K562 (cell line): Measurements from ENCODE around the gene MLLT6. TPM values are rescaled to one million over a fixed set of nuclear protein-coding genes. Genes with fewer than 3 reads are reported as not detected.
A peak's percentile ranks its signal among the peaks of the same experiment; 100 is the strongest.

Source experiments
- ATAC-seq: fragments of 200-7000 bp; cut with Tn5 transposase; 3 replicates; pipeline ENCODE4 v1.9.1; 2020; ENCODE audit warnings: moderate library complexity
- BruUV-seq: library from RNA; stranded (reverse); fragments of 400-500 nt; replicated peaks from 2 replicates; lab custom pipeline; 2021; lab: Mats Ljungman, UMichigan
- CTCF ChIA-PET: fragments of 300-600 bp; formaldehyde crosslinking; extraction: SDS; loops from one replicate; lab custom pipeline; 2021; ENCODE audit warnings: low intra/inter-chr PET ratio; lab: Yijun Ruan, JAX
- POLR2A ChIA-PET: fragments of 300-600, 350-650 bp; sonication (Branson Sonifier 250); formaldehyde crosslinking; extraction: SDS; loops from one replicate; lab custom pipeline; 2021; ENCODE audit warnings: antibody characterized with exemption, inconsistent platforms; lab: Yijun Ruan, JAX
- DNase-seq, 4 experiments: peaks; one replicate each; pipeline versions ENCODE4 v3.0.0 to v3.0.0-alpha.2; 2011 to 2018; ENCODE audit warnings: low spot score in 3 of 4, mixed read lengths in 3 of 4; ENCODE audit errors: extremely low read depth in 1 of 4
- FAIRE-seq: peaks from 2 replicates; lab custom pipeline; 2011; peaks lifted over from hg19 to GRCh38; lab: Jason Lieb, UNC
- H2AFZ ChIP-seq: 2 replicates; pipeline ENCODE4 v1.6.0; 2011; ENCODE audit warnings: low read depth, low read length, control low read depth, inconsistent platforms
- H3K27ac ChIP-seq: fragments of 200-600 bp; 3 replicates; pipeline ENCODE4 v1.8.0; 2011; ENCODE audit warnings: low read depth, mild to moderate bottlenecking, control low read depth, inconsistent platforms, low read length, moderate library complexity, mixed read lengths; ENCODE audit errors: extremely low read depth
- H3K27me3 ChIP-seq, 2 experiments: fragments of 300-600 bp in 1 of 2; 2 replicates in 1 of 2; 3 replicates in 1 of 2; pipeline versions ENCODE4 v1.6.0 to v1.8.0; 2011; ENCODE audit warnings: inconsistent platforms in 2 of 2, low read length in 2 of 2, mild to moderate bottlenecking in 1 of 2, mixed read lengths in 1 of 2, moderate library complexity in 1 of 2; ENCODE audit not compliant: control insufficient read depth in 2 of 2, insufficient read depth in 2 of 2
- H3K36me3 ChIP-seq: fragments of 300-600 bp; 3 replicates; pipeline ENCODE4 v1.8.0; 2011; ENCODE audit warnings: mild to moderate bottlenecking, low read length, inconsistent platforms; ENCODE audit not compliant: control insufficient read depth, insufficient read depth
- H3K4me1 ChIP-seq, 2 experiments: fragments of 200-600 bp in 1 of 2; replicated peaks in 1 of 2; 2 replicates in 1 of 2; 3 replicates in 1 of 2; pipeline versions ENCODE4 v1.5.1 to v1.8.0; 2011; ENCODE audit warnings: inconsistent platforms in 2 of 2, low read length in 2 of 2, mild to moderate bottlenecking in 1 of 2, mixed read lengths in 1 of 2, moderate library complexity in 1 of 2; ENCODE audit not compliant: control insufficient read depth in 2 of 2, insufficient read depth in 2 of 2
- H3K4me2 ChIP-seq: 2 replicates; pipeline ENCODE4 v1.6.1; 2011; ENCODE audit warnings: low read length, control low read depth, inconsistent platforms, mixed read lengths; ENCODE audit not compliant: insufficient read depth
- H3K4me3 ChIP-seq: fragments of 200-600 bp; sonication (generic), shearing (Covaris generic); 2 replicates; pipeline ENCODE4 v1.5.1; 2016; ENCODE audit warnings: control low read depth, inconsistent platforms
- H3K79me2 ChIP-seq: fragments of 200-600 bp; 3 replicates; pipeline ENCODE4 v1.8.0; 2011; ENCODE audit warnings: low read length, inconsistent platforms; ENCODE audit not compliant: control insufficient read depth, insufficient read depth
- H3K9ac ChIP-seq, 2 experiments: 2 replicates each; pipeline versions ENCODE4 v1.6.0 to v1.6.1; 2011; ENCODE audit warnings: low read depth in 2 of 2, low read length in 2 of 2, control low read depth in 1 of 2, inconsistent platforms in 1 of 2, mild to moderate bottlenecking in 1 of 2, mixed read lengths in 1 of 2; ENCODE audit not compliant: insufficient read depth in 1 of 2
- H3K9me1 ChIP-seq: one replicate; pipeline ENCODE4 v1.6.0; 2011; ENCODE audit warnings: inconsistent platforms, mild to moderate bottlenecking, low read length, moderate library complexity; ENCODE audit not compliant: control insufficient read depth, insufficient read depth
- H3K9me3 ChIP-seq: replicated peaks from 2 replicates; pipeline ENCODE4 v1.5.1; 2011; ENCODE audit warnings: low read depth, low read length, inconsistent platforms; ENCODE audit not compliant: control insufficient read depth, insufficient read depth
- H4K20me1 ChIP-seq: replicated peaks from 2 replicates; pipeline ENCODE4 v1.6.1; 2011; ENCODE audit warnings: low read length, inconsistent platforms, mixed read lengths; ENCODE audit not compliant: control insufficient read depth, insufficient read depth
- ARNT ChIP-seq, 2 experiments: fragments of 450-650 bp; IDR thresholded peaks; 2 replicates each; pipeline ENCODE4 v1.6.1; 2016; ENCODE audit warnings: mild to moderate bottlenecking in 1 of 2
- CHD1 ChIP-seq: fragments of 200-600 bp; sonication (generic); IDR thresholded peaks from one replicate; pipeline ENCODE4 v1.6.1; 2012; ENCODE audit warnings: mild to moderate bottlenecking, moderate library complexity, low read length, inconsistent platforms
- EP400 ChIP-seq: fragments of 450-650 bp; IDR thresholded peaks from 2 replicates; pipeline ENCODE4 v1.6.1; 2017; ENCODE audit warnings: antibody characterized with exemption, mild to moderate bottlenecking, moderate library complexity
- GABPA ChIP-seq: fragments of 200-800 bp; sonication (Bioruptor generic); conservative IDR thresholded peaks from 2 replicates; pipeline ENCODE4 v1.6.1; 2016; ENCODE audit warnings: low read depth, missing genetic modification characterization, missing compliant biosample characterization
- GABPB1 ChIP-seq: sonication (generic); formaldehyde crosslinking; IDR thresholded peaks from 2 replicates; pipeline ENCODE4 v1.8.0; 2022; ENCODE audit warnings: mild to moderate bottlenecking, missing genetic modification reagents
- HMGN3 ChIP-seq: IDR thresholded peaks from 2 replicates; pipeline ENCODE4 v1.6.1; 2011; ENCODE audit warnings: borderline replicate concordance, low read depth, mild to moderate bottlenecking, mixed read lengths, low read length; ENCODE audit not compliant: insufficient read length; ENCODE audit errors: extremely low read depth
- NFXL1 ChIP-seq: fragments of 450-650 bp; formaldehyde crosslinking; IDR thresholded peaks from 2 replicates; pipeline ENCODE4 v1.4.0; 2021; ENCODE audit warnings: mild to moderate bottlenecking
- OTX1 ChIP-seq: fragments of 450-650 bp; formaldehyde crosslinking; IDR thresholded peaks from 2 replicates; pipeline ENCODE4 v1.4.0; 2022; ENCODE audit warnings: mild to moderate bottlenecking
- SIN3A ChIP-seq, 2 experiments: fragments of 150-350 bp in 1 of 2; IDR thresholded peaks; 2 replicates each; pipeline ENCODE4 v1.6.1; 2011 to 2016; ENCODE audit warnings: borderline replicate concordance in 2 of 2, low read depth in 2 of 2, low read length in 2 of 2, mild to moderate bottlenecking in 2 of 2, moderate library complexity in 2 of 2; ENCODE audit not compliant: control insufficient read depth in 1 of 2
- SMAD4 ChIP-seq: fragments of 250-450 bp; sonication (Bioruptor Pico); conservative IDR thresholded peaks from 2 replicates; pipeline ENCODE4 v1.8.0; 2021; ENCODE audit warnings: inconsistent platforms, mild to moderate bottlenecking, moderate library complexity
- ZHX1 ChIP-seq: fragments of 150-350 bp; conservative IDR thresholded peaks from 2 replicates; pipeline ENCODE4 v1.6.1; 2014; ENCODE audit warnings: low read length
- ZNF764 ChIP-seq: fragments of 250-450 bp; sonication (Bioruptor Pico); IDR thresholded peaks from 2 replicates; pipeline ENCODE4 v1.4.0; 2020; ENCODE audit warnings: low read depth, mild to moderate bottlenecking, moderate library complexity
- WGBS: fragments of 100-300 bp; shearing (Covaris generic); methylation state at CpG from one replicate; pipeline ENCODE4 v1.1.6; 2016; ENCODE audit warnings: low coverage, mixed read lengths; ENCODE audit not compliant: insufficient coverage; ENCODE audit errors: missing lambda C conversion rate; 5-methylcytosine and 5-hydroxymethylcytosine counted together
- in situ Hi-C: fragments of 300-500 bp; cut with MboI; formaldehyde crosslinking; loops from 4 replicates; pipeline ENCODE4 v1.15.0; 2018; ENCODE audit warnings: inconsistent platforms, mixed read lengths
- intact Hi-C: fragments of 100-400 bp; cut with micrococcal nuclease; formaldehyde crosslinking; loops from 2 replicates; pipeline ENCODE4 v1.14.2; 2022
- polyA plus RNA-seq, 8 experiments: library from polyadenylated mRNA; depleted of rRNA in 4 of 8; stranded (reverse) in 5 of 8; unstranded in 3 of 8; fragments of >200 nt; fragmentation: Nextera tagmentation in 2 of 8; fragmentation: Illumina TruSeq in 1 of 8; extraction: Ambion mirVana in 2 of 8; extraction: Trizol in 1 of 8; gene quantifications; 2 replicates each; pipeline versions ENCODE4 v1.2.1 to v1.2.3, GENCODE V29; 2011 to 2014; ENCODE audit warnings: inconsistent platforms in 1 of 8, missing spikeins in 1 of 8
- total RNA-seq, 7 experiments: library from RNA; depleted of rRNA in 6 of 7; stranded (reverse); fragments of >200 nt in 6 of 7; fragmentation: Illumina TruSeq in 2 of 7; extraction: Trizol in 2 of 7; gene quantifications; 2 replicates each; pipeline versions ENCODE4 v1.2.1 to v1.2.3, GENCODE V29; 2011 to 2021; ENCODE audit warnings: low replicate concordance in 1 of 7
- TF ChIP-seq, protein P1 (sequence below): sonication (generic); formaldehyde crosslinking; IDR thresholded peaks from 2 replicates; pipeline ENCODE4 v1.8.1; 2023; ENCODE audit warnings: mild to moderate bottlenecking, missing genetic modification reagents

The MLLT6 gene
- total and polyA plus RNA-seq, 9 of the 15 experiments (the other 6 are each of a cell fraction or from before 2014, with no cell fraction given) = 3.1 to 71.7 (median 30.0) TPM

DNA sequence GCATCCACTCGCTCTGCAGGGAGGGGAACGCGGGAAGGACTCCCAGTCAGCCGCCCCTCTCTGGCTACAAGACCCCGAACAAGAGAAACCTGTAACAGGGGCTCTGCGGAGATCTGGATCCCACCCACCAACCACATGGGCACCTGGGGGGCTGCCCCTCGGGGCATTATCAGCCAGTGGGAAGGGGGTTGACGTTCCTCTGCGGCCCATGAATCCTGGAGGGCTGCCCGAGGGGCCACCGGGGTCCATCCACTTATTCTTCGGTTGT lies 44.9 kb downstream of the MLLT6 start:
- Histone ChIP-seq H3K27ac (peak overlapping the region; percentile 86), H3K9ac (peak overlapping the region; percentile 90 to 92), H3K36me3 (peaks cover 14% of the 10 kb centered on the region), H3K9me1 (peaks cover 4% of the 10 kb centered on the region), H3K79me2 (peaks cover 88% of the 10 kb centered on the region), H3K9me3 (no peaks in the 10 kb centered on the region), H3K4me1 (peaks cover 24 to 61% of the 10 kb centered on the region in 2 experiments), H3K4me3 (peak overlapping the region; percentile 74), H4K20me1 (peaks cover 9% of the 10 kb centered on the region), H3K27me3 (no peaks in the 10 kb centered on the region)
- intact Hi-C loops (loop anchor here (5.0 to 10.0 kb wide), 4 partner anchors 48 to 405 kb away; partner anchors contain the start of genes PLXDC1 and RPL23), in situ Hi-C loops (no loop called here)
- TSS peak; percentile 38 for BruUV-seq
- ATAC-seq (no peak), FAIRE-seq (no peak), DNase-seq (no peak)
- POLR2A ChIA-PET = interaction anchor here (0.8 to 1.1 kb wide), 2 partner anchors 18 to 173 kb away, joined by 3 to 4 read pairs; no protein-coding TSS in a partner anchor
- WGBS = 0% methylated on average over 11 of the region's 12 CpGs
- TF ChIP-seq, protein P1, sequence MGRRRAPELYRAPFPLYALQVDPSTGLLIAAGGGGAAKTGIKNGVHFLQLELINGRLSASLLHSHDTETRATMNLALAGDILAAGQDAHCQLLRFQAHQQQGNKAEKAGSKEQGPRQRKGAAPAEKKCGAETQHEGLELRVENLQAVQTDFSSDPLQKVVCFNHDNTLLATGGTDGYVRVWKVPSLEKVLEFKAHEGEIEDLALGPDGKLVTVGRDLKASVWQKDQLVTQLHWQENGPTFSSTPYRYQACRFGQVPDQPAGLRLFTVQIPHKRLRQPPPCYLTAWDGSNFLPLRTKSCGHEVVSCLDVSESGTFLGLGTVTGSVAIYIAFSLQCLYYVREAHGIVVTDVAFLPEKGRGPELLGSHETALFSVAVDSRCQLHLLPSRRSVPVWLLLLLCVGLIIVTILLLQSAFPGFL = 0 out of 2 replicates have a peak, but pooled peaks have one; percentile 67
- TF ChIP-seq SIN3A (IDR thresholded peaks at IDR 0.05; ENCODE audit: borderline replicate concordance in 2 of 2, control insufficient read depth in 1 of 2, low read depth in 2 of 2, low read length in 2 of 2) (0 out of 4 replicates have a peak, but pooled peaks of 1 of the 2 experiments have one; percentile 11), GABPB1 (CRISPR knock-in tag) (0 out of 2 replicates have a peak, but pooled peaks have one; percentile 3), GABPA (tag) (peak; percentile 41), EP400 (peak; percentile 30; the same call in 1 of the 2 replicates), ZHX1 (no peak), SMAD4 (CRISPR knock-in tag) (0 out of 2 replicates have a peak, but pooled peaks have one; percentile 1), HMGN3 (peak; percentile 8), OTX1 (CRISPR knock-in tag) (0 out of 2 replicates have a peak, but pooled peaks have one; percentile 22), ZNF764 (CRISPR knock-in tag) (no peak), CHD1 (peak; percentile 66), ARNT (IDR thresholded peaks at IDR 0.05) (0 out of 4 replicates have a peak, but pooled peaks of 1 of the 2 experiments have one; percentile 4), NFXL1 (CRISPR knock-in tag) (no peak)
- TF ChIP-seq, all 486 proteins: peak for 10
- H2AFZ ChIP-seq = peak overlapping the region; percentile 67
- CTCF ChIA-PET = no interaction called here
- peak overlapping the region; percentile 86 for H3K4me2 ChIP-seq
